GM19238 (cell line): ENCODE data around the gene CALHM5.
"Not testable (repeated sequence)": the region's sequence is repeated elsewhere in the genome, so short reads cannot be mapped to it uniquely, and the experiment has no call there.

Source experiments
- DNase-seq: peaks from one replicate; pipeline ENCODE4 v3.0.0; 2011; ENCODE audit warnings: low spot score; ENCODE audit not compliant: insufficient read length

CALHM5 gene

DNA sequence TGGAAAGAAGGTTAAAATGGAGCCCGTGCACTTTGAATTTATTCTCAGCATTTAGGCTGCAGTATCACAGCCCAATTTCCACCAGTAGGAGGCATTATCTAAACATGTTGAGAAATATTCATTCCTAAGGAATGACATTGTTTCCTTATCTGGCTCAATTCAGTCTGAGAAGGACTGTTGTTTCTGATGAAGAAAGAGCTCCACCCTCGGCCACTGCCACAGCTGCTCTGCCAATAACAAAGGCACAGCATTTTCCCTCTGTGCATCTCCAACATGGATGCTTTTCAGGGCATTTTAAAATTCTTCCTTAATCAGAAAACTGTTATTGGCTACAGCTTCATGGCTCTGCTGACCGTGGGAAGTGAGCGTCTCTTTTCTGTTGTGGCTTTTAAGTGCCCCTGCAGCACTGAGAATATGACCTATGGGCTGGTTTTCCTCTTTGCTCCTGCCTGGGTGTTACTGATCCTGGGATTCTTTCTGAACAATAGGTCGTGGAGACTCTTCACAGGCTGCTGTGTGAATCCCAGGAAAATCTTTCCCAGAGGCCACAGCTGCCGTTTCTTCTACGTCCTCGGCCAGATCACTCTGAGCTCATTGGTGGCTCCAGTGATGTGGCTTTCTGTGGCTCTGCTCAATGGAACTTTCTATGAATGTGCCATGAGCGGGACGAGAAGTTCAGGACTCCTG is at the start of gene CALHM5:
Gene CALHM5 (plus strand): TSS at position 216 of the 687 bp plus-strand sequence. CDS start 58 bp downstream, at position 274.
- DNase-seq, result no peak

- DNase-seq, result peak; percentile 47
Observed at GRCh38 chr6:116461932-116462885, 49.2 kb upstream of the CALHM5 start.

- DNase-seq, result no peak
Observed at GRCh38 chr6:116463301-116463700, 48.1 kb upstream of the CALHM5 start.

- no peak for DNase-seq
Observed at GRCh38 chr6:116465246-116465645, 46.2 kb upstream of the CALHM5 start.

DNA sequence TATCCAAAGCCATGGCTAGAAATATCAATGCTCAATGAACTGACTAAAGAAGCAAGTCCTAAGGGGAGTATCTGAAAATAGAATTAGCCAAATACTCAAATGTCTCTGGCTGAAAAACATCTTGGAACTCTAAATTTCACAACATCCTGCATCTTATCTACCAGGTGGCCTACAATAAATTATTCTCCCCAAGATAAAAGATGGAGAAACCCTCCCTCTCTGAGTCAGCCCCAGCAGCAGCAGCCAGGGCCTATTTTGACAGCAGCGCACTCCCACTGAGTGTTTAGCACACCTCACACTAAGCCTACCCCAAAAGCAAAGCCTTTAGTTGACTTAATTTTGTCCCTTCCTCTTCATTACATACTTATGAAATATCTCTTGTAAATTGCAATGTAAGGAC is 44.3 kb upstream of the CALHM5 start:
- no peak for DNase-seq

DNA sequence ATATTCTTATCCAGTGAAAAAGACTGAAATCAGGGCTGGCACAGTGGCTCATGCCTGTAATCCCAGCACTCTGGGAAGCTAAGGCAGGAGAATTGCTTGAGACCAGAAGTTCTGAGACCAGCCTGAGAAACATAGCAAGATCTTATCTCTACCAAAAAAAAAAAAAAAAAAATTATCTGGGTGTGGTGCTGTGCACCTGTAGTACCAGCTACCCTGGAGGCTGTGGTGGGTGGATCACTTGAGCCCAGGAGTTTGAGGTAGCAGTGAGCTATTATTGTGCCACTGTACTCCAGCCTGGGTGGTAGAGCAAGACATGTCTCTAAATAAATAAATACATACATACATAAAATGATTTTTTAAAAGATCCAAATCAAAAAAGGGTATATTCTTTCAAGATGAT is 43.9 kb upstream of the CALHM5 start:
- DNase-seq, result no peak

DNA sequence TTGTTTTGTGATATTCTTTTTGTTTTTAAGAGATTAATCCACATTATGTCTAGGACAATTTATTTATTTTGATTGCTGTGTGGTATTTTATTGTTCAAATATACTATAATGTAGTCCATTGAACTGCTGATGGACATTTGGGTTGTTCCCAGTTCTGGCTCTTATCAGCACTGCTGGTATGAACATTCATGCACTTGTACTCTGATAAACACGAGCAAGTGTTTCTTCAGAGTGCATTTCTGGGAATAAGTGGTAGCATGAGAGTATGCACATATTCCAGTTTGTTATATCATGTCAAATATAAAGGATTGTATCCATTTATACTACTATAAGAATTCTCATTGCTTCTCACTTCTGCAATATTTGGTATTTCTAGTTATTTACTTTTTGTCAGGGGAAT is 43.1 kb upstream of the CALHM5 start:
- DNase-seq, result no peak

DNA sequence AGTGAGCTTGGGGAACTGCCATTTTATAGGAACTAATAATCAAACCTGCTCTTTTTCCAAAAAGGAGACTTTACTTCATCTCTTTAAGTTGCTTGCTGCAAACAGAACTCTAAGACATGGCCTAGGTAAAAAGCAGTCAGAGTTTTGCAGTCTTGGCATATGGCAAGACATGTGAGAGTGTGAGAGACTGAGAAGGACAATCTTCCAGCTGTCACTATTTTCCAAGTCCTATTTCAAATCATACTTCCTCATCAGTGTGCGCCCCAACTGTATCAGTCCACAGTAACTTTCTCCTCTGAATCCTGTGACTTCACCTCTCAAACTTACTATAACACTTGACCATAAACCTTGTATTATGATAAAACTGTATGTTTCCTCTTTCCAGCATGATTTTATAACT is 39.9 kb upstream of the CALHM5 start:
- no peak for DNase-seq

DNA sequence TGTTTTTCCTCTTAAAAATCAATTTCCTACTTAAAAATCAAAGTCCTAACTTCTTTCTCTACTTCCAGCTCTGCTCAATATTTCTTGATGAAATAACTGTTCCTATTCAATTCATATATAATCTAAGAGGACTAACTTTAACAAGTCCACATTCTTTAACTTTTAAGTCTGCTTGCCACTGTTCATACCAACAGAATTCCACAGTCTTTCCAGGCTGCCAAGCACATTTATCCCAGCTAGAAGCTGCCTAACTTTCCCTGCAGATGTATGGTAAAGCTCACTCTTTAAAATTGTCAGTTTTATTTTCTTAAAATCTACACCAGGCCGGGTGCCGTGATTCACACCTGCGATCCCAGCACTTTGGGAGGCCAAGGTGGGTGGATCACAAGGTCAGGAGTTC is 38.7 kb upstream of the CALHM5 start:
- DNase-seq, result no peak

GRCh38 chr6:116475141-116475540 is 36.3 kb upstream of the CALHM5 start:
- DNase-seq, result no peak

DNA sequence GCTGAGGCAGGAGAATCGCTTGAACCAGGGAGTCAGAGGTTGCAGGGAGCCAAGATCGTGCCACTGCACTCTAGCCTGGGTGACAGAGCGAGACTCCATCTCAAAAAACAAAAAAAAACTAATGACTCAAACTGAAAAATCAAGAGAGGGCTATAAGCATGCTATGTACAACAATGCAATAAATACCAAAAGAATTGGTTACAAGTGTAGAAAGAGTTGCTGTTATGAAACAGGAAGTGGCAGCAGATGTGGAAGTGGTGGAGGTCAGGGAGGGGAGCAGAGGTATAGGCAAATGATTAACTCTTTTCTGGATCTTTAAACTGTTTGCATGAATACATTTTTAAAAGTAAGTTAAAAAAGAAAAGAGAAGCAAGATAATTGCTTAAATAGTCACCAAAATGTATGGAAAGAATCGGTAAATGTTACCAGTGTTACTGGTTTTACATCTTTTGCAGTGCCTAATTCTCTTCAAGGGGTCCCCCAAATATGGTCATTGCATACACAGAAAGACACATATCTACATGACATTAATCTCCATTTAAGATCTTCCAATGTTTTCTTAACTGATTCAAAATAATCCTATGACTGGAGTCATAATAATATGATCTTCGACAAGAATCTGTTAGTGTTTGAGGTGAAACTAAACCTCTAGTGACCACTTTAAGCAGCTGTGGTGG is 35.3 kb upstream of the CALHM5 start:
- peak; percentile 32 for DNase-seq

DNA sequence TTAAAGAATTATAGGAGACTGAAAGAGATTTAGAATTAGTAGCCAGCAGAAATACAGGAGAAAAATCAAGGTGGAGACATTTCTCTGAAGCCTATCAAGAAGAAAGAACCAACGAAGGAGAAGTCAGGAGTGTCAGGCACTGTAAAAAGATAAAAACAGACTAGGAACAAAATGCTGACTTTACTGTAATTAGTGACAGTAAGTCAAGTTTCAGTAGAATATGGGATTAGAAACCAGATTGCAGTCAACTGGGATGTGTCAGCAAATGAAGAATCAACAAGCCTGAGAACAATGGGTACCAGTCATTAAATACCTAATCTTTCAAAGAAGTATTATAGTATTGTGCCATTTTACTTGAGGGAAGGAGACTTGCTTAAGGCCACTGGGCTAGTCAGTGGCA is 28.7 kb upstream of the CALHM5 start:
- no peak for DNase-seq

DNA sequence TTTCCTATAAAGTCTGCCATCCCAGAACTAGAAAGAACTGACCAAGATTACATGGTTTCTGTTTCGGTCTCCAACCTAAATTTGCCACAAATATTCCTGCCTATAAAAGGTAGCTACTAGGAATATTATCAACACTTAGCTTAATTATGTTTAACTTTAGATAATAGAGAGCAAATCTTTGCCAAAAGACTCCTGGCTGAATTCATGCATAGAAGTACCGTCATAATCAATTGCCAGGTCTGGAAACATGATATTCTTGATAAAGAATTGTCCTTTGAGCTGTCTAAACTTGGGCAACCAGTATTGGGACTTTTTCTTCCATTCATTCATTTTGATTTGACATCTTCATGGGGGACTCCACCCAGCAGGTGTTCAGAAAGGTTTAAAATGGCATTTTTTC is 27.8 kb upstream of the CALHM5 start:
- no peak for DNase-seq

DNA sequence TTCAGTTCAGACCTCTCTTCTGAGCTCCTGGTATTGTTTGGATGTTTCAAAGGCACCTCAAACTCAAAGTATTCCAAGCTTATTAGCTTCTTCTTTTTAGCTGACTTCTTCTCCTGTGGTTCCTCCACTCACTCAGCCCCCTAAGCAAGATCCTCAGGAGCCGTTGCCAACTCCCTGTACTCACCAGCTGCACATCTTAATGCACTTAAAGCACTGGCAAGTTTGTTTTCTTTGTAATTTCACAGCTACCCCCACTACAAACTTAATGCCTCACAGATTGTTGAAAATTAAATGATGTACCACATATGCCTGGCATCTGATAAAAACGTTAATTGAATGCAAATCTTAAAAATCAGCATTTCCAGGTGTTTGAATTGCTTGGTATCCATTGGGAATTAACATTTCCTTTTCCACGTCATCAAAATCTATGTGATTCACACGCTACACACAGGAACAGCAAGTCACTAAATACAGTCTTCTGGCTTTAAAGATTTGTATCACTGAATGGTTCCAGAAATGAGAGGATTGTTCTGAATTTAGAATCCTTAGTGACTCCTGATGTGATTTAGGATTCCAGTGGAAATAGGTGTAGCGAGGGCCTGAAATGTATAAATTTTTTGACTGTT is 25.8 kb upstream of the CALHM5 start:
- no peak for DNase-seq

DNA sequence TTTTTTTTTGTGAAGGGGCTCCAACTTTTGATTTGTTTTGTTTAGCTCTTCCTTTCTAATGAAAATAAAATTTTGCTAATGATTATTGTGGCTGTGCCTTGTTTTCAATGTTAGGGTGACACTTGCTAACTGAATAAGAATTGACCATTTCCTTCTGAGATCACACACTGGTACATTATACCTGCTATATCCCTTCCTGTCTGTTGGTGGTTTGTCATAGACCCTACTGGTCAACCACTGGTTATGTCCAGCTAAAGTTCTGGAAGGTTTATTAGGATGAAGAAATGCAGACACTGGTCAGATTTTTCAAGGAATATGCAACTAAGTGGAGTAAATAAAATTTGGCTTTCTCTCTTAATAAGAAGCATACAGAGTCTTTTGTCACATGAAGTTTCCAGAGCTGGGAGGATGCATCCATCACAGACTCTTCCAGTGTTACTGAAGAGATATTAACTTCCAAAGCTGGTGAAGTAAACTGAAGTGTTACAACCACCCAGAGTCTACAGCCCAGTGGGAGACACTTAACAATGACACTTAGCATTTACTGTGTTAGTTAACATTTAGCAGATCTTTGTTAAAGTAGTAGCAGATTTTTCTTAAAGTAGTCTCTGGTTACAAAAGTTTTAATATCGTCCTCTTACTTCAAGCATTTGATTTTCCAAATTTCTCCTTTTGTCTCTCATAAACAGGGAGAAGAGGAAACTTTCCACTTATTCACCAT is 19.7 kb upstream of the CALHM5 start:
- no peak for DNase-seq

DNA sequence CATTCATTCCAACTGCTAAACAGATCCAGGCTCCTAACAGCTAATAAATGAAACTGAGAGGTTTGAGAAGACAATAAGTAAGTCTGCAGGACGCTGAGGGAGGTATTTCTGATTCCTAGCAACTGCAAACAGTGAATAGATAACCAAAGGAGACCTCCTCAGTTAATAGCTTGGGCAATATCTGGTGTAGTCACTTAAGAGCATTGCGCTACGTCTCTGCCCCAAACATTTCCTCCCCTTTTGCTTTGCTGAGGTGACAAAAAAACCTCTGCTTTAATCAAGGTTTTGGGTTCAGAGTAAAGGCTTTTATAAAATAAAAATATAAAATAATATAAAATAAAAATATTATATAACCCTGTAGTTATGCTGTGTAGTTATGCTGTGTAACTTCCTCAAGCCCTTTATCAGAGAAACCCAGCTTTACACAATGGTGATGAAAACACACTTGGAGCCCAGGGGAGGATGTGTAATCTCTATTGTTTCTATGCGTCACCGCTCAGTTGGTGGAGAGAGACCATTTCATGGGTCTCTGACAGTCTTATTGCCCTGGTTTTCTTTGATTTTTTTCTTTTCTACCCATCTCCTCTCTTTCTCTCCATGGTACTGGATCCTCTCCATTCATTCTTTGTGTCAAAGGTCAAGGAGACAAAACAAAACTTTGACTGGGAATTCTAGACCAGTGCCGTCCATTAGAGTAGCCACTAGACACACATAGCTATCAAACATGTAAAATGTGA is 18.9 kb upstream of the CALHM5 start:
- no peak for DNase-seq

GRCh38 chr6:116495161-116495560 is 16.3 kb upstream of the CALHM5 start:
- not testable (repeated sequence) for DNase-seq

DNA sequence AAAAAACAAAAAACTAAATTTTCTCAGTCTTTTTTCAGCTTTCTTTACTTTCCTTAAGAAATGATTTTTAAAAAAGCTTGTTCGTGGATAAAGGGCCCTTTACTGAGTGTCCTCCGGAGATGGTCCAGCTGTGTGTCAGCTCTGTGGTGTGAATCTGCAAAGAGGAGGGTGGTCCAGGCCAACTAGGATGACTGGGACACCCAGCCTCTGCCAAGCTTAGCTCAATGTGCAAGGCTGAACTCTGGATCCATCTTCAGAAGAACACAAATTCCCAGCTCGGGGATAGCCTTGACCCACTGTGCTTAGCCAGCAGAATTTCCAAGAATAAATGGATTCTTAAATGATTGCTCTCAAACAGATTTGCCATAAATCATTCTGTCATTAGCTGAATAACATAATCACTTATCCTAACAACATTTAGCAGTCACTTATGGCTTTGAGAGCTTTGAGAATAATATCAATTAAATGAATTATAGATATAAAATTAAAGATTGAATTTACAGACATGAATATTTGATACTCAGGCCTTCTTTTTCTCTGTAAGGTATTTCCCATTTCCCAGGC is 14.2 kb upstream of the CALHM5 start:
- no peak for DNase-seq

DNA sequence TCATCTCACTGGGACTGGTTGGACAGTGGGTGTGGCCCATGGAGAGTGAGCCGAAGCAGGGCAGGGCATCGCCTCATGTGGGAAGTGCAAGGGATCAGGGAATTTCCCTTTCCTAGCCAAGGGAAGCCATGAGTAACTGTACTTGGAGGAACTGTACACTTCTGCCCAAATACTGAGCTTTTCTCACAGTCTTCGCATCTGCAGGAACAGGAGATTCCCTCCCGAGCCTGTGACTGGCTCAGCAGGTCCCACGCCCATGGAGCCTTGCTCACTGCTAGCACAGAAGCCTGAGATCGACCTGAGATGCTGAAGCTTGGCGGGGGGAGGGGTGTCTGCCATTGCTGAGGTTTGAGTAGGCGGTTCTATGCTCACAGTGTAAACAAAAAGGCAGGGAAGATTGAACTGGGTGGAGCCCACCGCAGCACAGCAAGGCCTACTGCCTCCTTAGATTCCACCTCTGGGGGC is 10.4 kb upstream of the CALHM5 start:
- no peak for DNase-seq

- DNase-seq, result no peak
Observed at GRCh38 chr6:116507324-116507723, 4.1 kb upstream of the CALHM5 start.
